Glutamatergic neuron (in vitro differentiated cells): ENCODE measurements around the gene SLC25A45. TPM values are rescaled to one million over a fixed set of nuclear protein-coding genes. Genes with fewer than 3 reads are reported as not detected.

Source experiments
- DNase-seq: peaks from one replicate; pipeline ENCODE4 v3.0.0; 2022
- H3K27ac Mint-ChIP-seq: one replicate; pipeline ENCODE4 v1.8.0; 2020; ENCODE audit warnings: mild to moderate bottlenecking, mixed read lengths, inconsistent platforms; ENCODE audit not compliant: unreplicated experiment
- H3K27me3 Mint-ChIP-seq: one replicate; pipeline ENCODE4 v1.8.0; 2020; ENCODE audit warnings: mild to moderate bottlenecking, moderate library complexity, mixed read lengths, inconsistent platforms; ENCODE audit not compliant: unreplicated experiment
- H3K36me3 Mint-ChIP-seq: one replicate; pipeline ENCODE4 v1.8.0; 2020; ENCODE audit warnings: mild to moderate bottlenecking, mixed read lengths, inconsistent platforms; ENCODE audit not compliant: unreplicated experiment
- H3K4me1 Mint-ChIP-seq: one replicate; pipeline ENCODE4 v1.8.0; 2020; ENCODE audit warnings: mild to moderate bottlenecking, low read depth, mixed read lengths, inconsistent platforms; ENCODE audit not compliant: unreplicated experiment
- H3K4me3 Mint-ChIP-seq: one replicate; pipeline ENCODE4 v1.8.0; 2020; ENCODE audit warnings: mild to moderate bottlenecking, mixed read lengths, inconsistent platforms; ENCODE audit not compliant: unreplicated experiment
- H3K9me3 Mint-ChIP-seq: one replicate; pipeline ENCODE4 v1.8.0; 2020; ENCODE audit warnings: mild to moderate bottlenecking, moderate library complexity, mixed read lengths, inconsistent platforms; ENCODE audit not compliant: unreplicated experiment
- CTCF ChIP-seq: fragments of 200-600 bp; sonication (generic); IDR thresholded peaks from one replicate; pipeline ENCODE4 v1.5.0; 2021; ENCODE audit not compliant: partially characterized antibody, unreplicated experiment
- total RNA-seq: library from RNA; stranded (reverse); fragmentation: NEBNext Ultra II Directional; extraction: Animal tissue kit (Norgen Biotek cat#: 25700); gene quantifications from one replicate; pipeline ENCODE4 v1.2.1, GENCODE V29; 2021; ENCODE audit not compliant: unreplicated experiment

SLC25A45 gene
- total RNA-seq, 1 donor from 2014 or later: 0.25 TPM

GRCh38 chr11:65398362-65398910, 16.0 kb upstream of the SLC25A45 start:
- Mint-ChIP-seq H3K9me3 (peaks cover 11% of the 10 kb centered on the region), H3K27ac (peak overlapping the region; percentile 6), H3K36me3 (no peaks in the 10 kb centered on the region), H3K4me3 (no peak overlapping the region), H3K27me3 (peaks cover 2% of the 10 kb centered on the region), H3K4me1 (no peaks in the 10 kb centered on the region)
- DNase-seq: no peak
- TF ChIP-seq CTCF: no peak

DNA sequence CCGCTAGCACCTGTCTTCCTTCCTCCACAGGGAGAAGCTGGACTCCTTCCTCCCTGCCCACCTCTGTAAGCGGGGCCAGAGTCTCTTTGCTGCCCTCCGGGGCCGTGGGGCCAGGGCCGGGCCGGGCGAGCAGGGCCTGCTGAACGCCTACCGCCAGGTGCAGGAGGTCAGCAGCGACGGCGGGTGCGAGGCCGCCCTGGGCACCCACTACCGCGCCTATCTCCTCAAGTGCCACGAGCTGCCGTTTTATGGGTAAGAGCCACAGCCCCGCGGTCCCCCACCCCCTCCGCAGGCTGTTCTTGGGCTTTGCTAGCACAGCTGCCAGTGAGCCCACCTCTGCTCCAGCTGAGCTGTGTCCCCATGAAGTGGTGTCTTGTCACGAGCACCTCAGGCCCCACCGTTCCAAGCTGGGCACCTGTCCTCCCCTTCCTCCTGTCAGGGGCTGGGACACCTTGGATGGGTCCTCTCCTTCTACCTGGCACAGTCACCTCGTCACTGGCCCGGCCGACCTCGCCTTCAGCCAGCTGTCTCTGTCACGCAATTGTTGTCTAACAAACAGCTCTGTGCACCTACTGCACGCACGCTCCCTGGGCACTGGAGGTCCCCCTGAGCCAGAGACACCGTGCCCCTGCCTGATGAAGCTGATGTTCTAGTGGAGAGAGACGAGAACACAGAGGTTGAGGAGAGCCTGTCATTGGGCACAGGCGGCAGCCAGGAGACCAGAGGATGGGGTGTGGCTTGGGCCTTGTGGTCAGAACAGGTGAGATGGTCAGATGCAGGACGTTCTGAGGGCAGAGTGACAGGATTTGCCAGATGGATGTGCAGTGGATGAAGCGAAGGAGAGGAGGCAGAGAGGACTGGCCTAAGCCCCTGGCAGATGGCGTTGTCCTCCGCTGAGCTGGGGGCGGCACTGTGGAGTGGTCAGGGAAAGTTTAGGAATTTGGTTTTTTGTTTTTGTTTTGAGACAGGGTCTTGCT, 14.6 kb upstream of the SLC25A45 start:
- Mint-ChIP-seq H3K9me3 (peaks cover 11% of the 10 kb centered on the region), H3K36me3 (no peaks in the 10 kb centered on the region), H3K27me3 (peaks cover 3% of the 10 kb centered on the region), H3K4me1 (no peaks in the 10 kb centered on the region), H3K27ac (no peak overlapping the region), H3K4me3 (peak overlapping the region; percentile 64)
- DNase-seq: no peak
- no peak for TF ChIP-seq CTCF

GRCh38 chr11:65395961-65396530, 13.6 kb upstream of the SLC25A45 start:
- H3K27ac Mint-ChIP-seq: no peak overlapping the region
- H3K36me3 Mint-ChIP-seq: no peaks in the 10 kb centered on the region
- H3K9me3 Mint-ChIP-seq: peaks cover 11% of the 10 kb centered on the region
- no peaks in the 10 kb centered on the region for H3K4me1 Mint-ChIP-seq
- TF ChIP-seq CTCF: no peak
- H3K27me3 Mint-ChIP-seq: peaks cover 5% of the 10 kb centered on the region
- no peak for DNase-seq
- no peak overlapping the region for H3K4me3 Mint-ChIP-seq

GRCh38 chr11:65394125-65394536, 11.7 kb upstream of the SLC25A45 start:
- Mint-ChIP-seq H3K27me3 (peaks cover 5% of the 10 kb centered on the region), H3K36me3 (no peaks in the 10 kb centered on the region), H3K9me3 (peaks cover 8% of the 10 kb centered on the region), H3K4me1 (no peaks in the 10 kb centered on the region), H3K4me3 (no peak overlapping the region), H3K27ac (no peak overlapping the region)
- no peak for TF ChIP-seq CTCF
- DNase-seq: no peak
